ENCODE data around the gene TRIML2. TPM values are rescaled to one million over a fixed set of nuclear protein-coding genes. Genes with fewer than 3 reads are reported as not detected.

Gene TRIML2
- total RNA-seq, 1 donor from 2014 or later = not detected

- TF ChIP-seq CTCF (IDR thresholded peaks at IDR 0.05) = no peak
- intact Hi-C loops (cut with DNase I) = no loop called here
Measured at GRCh38 chr4:188132232-188132631, 22.8 kb upstream of the TRIML2 start.

GRCh38 chr4:188130355-188130754 is 21.0 kb upstream of the TRIML2 start:
- TF ChIP-seq CTCF (IDR thresholded peaks at IDR 0.05) = no peak

More at GRCh38 chr4:188132232-188132631, 22.8 kb upstream of the TRIML2 start:
- H3K36me3 ChIP-seq = no peaks in the 10 kb centered on the region
- no peaks in the 10 kb centered on the region for H3K27me3 ChIP-seq
- no peaks in the 10 kb centered on the region for H3K4me1 ChIP-seq
- DNase-seq (ENCODE audit: low spot score in 2 of 2) = no peak
- H3K27ac ChIP-seq = no peak overlapping the region
- H3K4me3 ChIP-seq = no peak overlapping the region
- H3K9me3 ChIP-seq = no peaks in the 10 kb centered on the region

GRCh38 chr4:188127214-188127874 is 17.9 kb upstream of the TRIML2 start:
- no peak for TF ChIP-seq CTCF (IDR thresholded peaks at IDR 0.05)
- Histone ChIP-seq H3K4me1 (no peaks in the 10 kb centered on the region), H3K27ac (no peak overlapping the region), H3K4me3 (no peak overlapping the region), H3K27me3 (no peaks in the 10 kb centered on the region), H3K36me3 (no peaks in the 10 kb centered on the region), H3K9me3 (no peaks in the 10 kb centered on the region)
- no peak for DNase-seq (ENCODE audit: low spot score in 2 of 2)
- intact Hi-C loops (cut with DNase I) = no loop called here

More at GRCh38 chr4:188130355-188130754, 21.0 kb upstream of the TRIML2 start:
- no peak for DNase-seq (ENCODE audit: low spot score in 2 of 2)
- no peaks in the 10 kb centered on the region for H3K9me3 ChIP-seq
- H3K27ac ChIP-seq = no peak overlapping the region
- H3K36me3 ChIP-seq = no peaks in the 10 kb centered on the region
- no peaks in the 10 kb centered on the region for H3K4me1 ChIP-seq
- H3K4me3 ChIP-seq = no peak overlapping the region
- intact Hi-C loops (cut with DNase I) = no loop called here
- no peaks in the 10 kb centered on the region for H3K27me3 ChIP-seq

GRCh38 chr4:188121530-188121929 is 12.1 kb upstream of the TRIML2 start:
- Histone ChIP-seq H3K36me3 (no peaks in the 10 kb centered on the region), H3K27ac (no peak overlapping the region), H3K4me3 (no peak overlapping the region), H3K9me3 (no peaks in the 10 kb centered on the region), H3K27me3 (no peaks in the 10 kb centered on the region), H3K4me1 (no peaks in the 10 kb centered on the region)
- intact Hi-C loops (cut with DNase I) = no loop called here
- no peak for TF ChIP-seq CTCF (IDR thresholded peaks at IDR 0.05)
- DNase-seq (ENCODE audit: low spot score in 2 of 2) = no peak

GRCh38 chr4:188117631-188118324 is 8.4 kb upstream of the TRIML2 start:
- intact Hi-C loops (cut with DNase I) = no loop called here
- DNase-seq (ENCODE audit: low spot score in 2 of 2) = no peak
- no peak overlapping the region for H3K27ac ChIP-seq
- H3K4me3 ChIP-seq = no peak overlapping the region
- H3K4me1 ChIP-seq = no peaks in the 10 kb centered on the region
- H3K9me3 ChIP-seq = no peaks in the 10 kb centered on the region
- H3K36me3 ChIP-seq = no peaks in the 10 kb centered on the region
- no peaks in the 10 kb centered on the region for H3K27me3 ChIP-seq
- TF ChIP-seq CTCF (IDR thresholded peaks at IDR 0.05) = no peak

All from ascending aorta (tissue), 2 donors.